Measurements from ENCODE around the gene ATP1A4. TPM values are rescaled to one million over a fixed set of nuclear protein-coding genes. Genes with fewer than 3 reads are reported as not detected.

ATP1A4 gene
- total and polyA plus RNA-seq, 7 donors, result 0.22 to 3.0 (median 0.27) TPM; not detected in 4

GRCh38 chr1:160225345-160225744 lies 73.9 kb downstream of the ATP1A4 start:
- H3K27ac ChIP-seq, result no peak overlapping the region
- no peaks in the 10 kb centered on the region for H3K27me3 ChIP-seq
- TF ChIP-seq POLR2AphosphoS5 (IDR thresholded peaks at IDR 0.05) (no peak), CTCF (IDR thresholded peaks at IDR 0.05) (no peak), EP300 (IDR thresholded peaks at IDR 0.05) (no peak), POLR2A (IDR thresholded peaks at IDR 0.05) (no peak)
- H3K4me3 ChIP-seq, result no peak overlapping the region
- 67 to 77% methylated on average over 2 of the region's 2 CpGs for WGBS, 2 donors
- no peaks in the 10 kb centered on the region for H3K9me3 ChIP-seq
- peaks cover 0 to 4% (median 1%) of the 10 kb centered on the region in 4 donors for H3K4me1 ChIP-seq
- H3K36me3 ChIP-seq, result peaks cover 26 to 100% (median 77%) of the 10 kb centered on the region in 4 donors
- no peak for DNase-seq
- intact Hi-C loops (cut with DNase I), result no loop called here

- intact Hi-C loops (cut with DNase I), result no loop called here
- H3K4me1 ChIP-seq, result no peaks in the 10 kb centered on the region
- H3K27ac ChIP-seq, result no peak overlapping the region
- WGBS, 2 donors, result 92% methylated on average over 2 of the region's 2 CpGs
- no peaks in the 10 kb centered on the region for H3K27me3 ChIP-seq
- peaks cover 20 to 100% (median 80%) of the 10 kb centered on the region in 4 donors for H3K36me3 ChIP-seq
- no peak for DNase-seq
- TF ChIP-seq POLR2AphosphoS5 (IDR thresholded peaks at IDR 0.05), result no peak
- no peak for TF ChIP-seq CTCF (IDR thresholded peaks at IDR 0.05)
- no peak for TF ChIP-seq EP300 (IDR thresholded peaks at IDR 0.05)
- no peak for TF ChIP-seq POLR2A (IDR thresholded peaks at IDR 0.05)
- H3K9me3 ChIP-seq, result no peaks in the 10 kb centered on the region
- no peak overlapping the region for H3K4me3 ChIP-seq
Observed at GRCh38 chr1:160226623-160227022, 75.2 kb downstream of the ATP1A4 start.

GRCh38 chr1:160227034-160227433 lies 75.6 kb downstream of the ATP1A4 start:
- intact Hi-C loops (cut with DNase I), result no loop called here
- H3K27ac ChIP-seq, result no peak overlapping the region
- no peak for DNase-seq
- H3K9me3 ChIP-seq, result no peaks in the 10 kb centered on the region
- no peaks in the 10 kb centered on the region for H3K4me1 ChIP-seq
- WGBS, 2 donors, result 82 to 91% methylated on average over 4 of the region's 4 CpGs
- H3K27me3 ChIP-seq, result no peaks in the 10 kb centered on the region
- H3K4me3 ChIP-seq, result no peak overlapping the region
- H3K36me3 ChIP-seq, result peaks cover 20 to 100% (median 77%) of the 10 kb centered on the region in 4 donors
- TF ChIP-seq EP300 (IDR thresholded peaks at IDR 0.05), result no peak
- no peak for TF ChIP-seq POLR2AphosphoS5 (IDR thresholded peaks at IDR 0.05)
- TF ChIP-seq POLR2A (IDR thresholded peaks at IDR 0.05), result no peak
- TF ChIP-seq CTCF (IDR thresholded peaks at IDR 0.05), result no peak

GRCh38 chr1:160227561-160227960 lies 76.2 kb downstream of the ATP1A4 start:
- Histone ChIP-seq H3K27me3 (no peaks in the 10 kb centered on the region), H3K9me3 (no peaks in the 10 kb centered on the region), H3K4me1 (no peaks in the 10 kb centered on the region), H3K27ac (no peak overlapping the region), H3K4me3 (no peak overlapping the region), H3K36me3 (peaks cover 20 to 100% (median 71%) of the 10 kb centered on the region in 4 donors)
- no peak for DNase-seq
- WGBS, 2 donors, result 97 to 100% methylated on average over 1 of the region's 1 CpG
- intact Hi-C loops (cut with DNase I), result no loop called here
- no peak for TF ChIP-seq CTCF (IDR thresholded peaks at IDR 0.05)
- TF ChIP-seq EP300 (IDR thresholded peaks at IDR 0.05), result no peak
- no peak for TF ChIP-seq POLR2AphosphoS5 (IDR thresholded peaks at IDR 0.05)
- TF ChIP-seq POLR2A (IDR thresholded peaks at IDR 0.05), result no peak

- Histone ChIP-seq H3K36me3 (peaks cover 20 to 98% (median 63%) of the 10 kb centered on the region in 4 donors), H3K4me1 (no peaks in the 10 kb centered on the region), H3K9me3 (no peaks in the 10 kb centered on the region), H3K27me3 (no peaks in the 10 kb centered on the region), H3K4me3 (no peak overlapping the region), H3K27ac (no peak overlapping the region)
- DNase-seq, result no peak
- intact Hi-C loops (cut with DNase I), result no loop called here
- TF ChIP-seq POLR2A (IDR thresholded peaks at IDR 0.05) (no peak), CTCF (IDR thresholded peaks at IDR 0.05) (no peak), POLR2AphosphoS5 (IDR thresholded peaks at IDR 0.05) (no peak)
Observed at GRCh38 chr1:160228431-160228830, 77.0 kb downstream of the ATP1A4 start.

All from sigmoid colon (tissue), 7 donors.